A549 (cell line): Measurements from ENCODE around the gene PRKG1. TPM values are rescaled to one million over a fixed set of nuclear protein-coding genes. Genes with fewer than 3 reads are reported as not detected.

ENCODE experiments used
- ATAC-seq, 2 experiments: fragments of 200-7000 bp in 1 of 2; fragments of >200 bp in 1 of 2; cut with Nextera tagmentation in 1 of 2; cut with Tn5 transposase in 1 of 2; 3 replicates each; pipeline versions ENCODE4 v1.8.0 to v1.9.1; 2018 to 2020; ENCODE audit warnings: mild to moderate bottlenecking in 1 of 2, moderate library complexity in 1 of 2
- CTCF ChIA-PET: fragments of 300-600 bp; sonication (Branson Sonifier 250); formaldehyde crosslinking; extraction: SDS; loops from one replicate; lab custom pipeline; 2021; ENCODE audit warnings: antibody characterized with exemption, inconsistent platforms; lab: Yijun Ruan, JAX
- POLR2A ChIA-PET: fragments of 350-600 bp; formaldehyde crosslinking; extraction: SDS; loops from one replicate; lab custom pipeline; 2021; ENCODE audit warnings: antibody characterized with exemption, inconsistent platforms; lab: Yijun Ruan, JAX
- DNase-seq, 2 experiments: peaks; one replicate each; pipeline versions ENCODE4 v3.0.0 to v3.0.0-alpha.2; 2011 to 2016; ENCODE audit warnings: low read depth in 1 of 2, low spot score in 1 of 2
- FAIRE-seq: peaks from 2 replicates; lab custom pipeline; 2011; peaks lifted over from hg19 to GRCh38; lab: Jason Lieb, UNC
- H3K27ac ChIP-seq, 2 experiments: fragments of >200 bp; sonication (Bioruptor Twin); formaldehyde crosslinking; 3 replicates each; pipeline ENCODE4 v1.5.1; 2016 to 2017
- H3K4me1 ChIP-seq: fragments of >200 bp; sonication (Bioruptor Twin); formaldehyde crosslinking; 3 replicates; pipeline ENCODE4 v1.6.1; 2016
- H3K4me2 ChIP-seq: fragments of >200 bp; sonication (Bioruptor Twin); formaldehyde crosslinking; 3 replicates; pipeline ENCODE4 v1.6.1; 2016
- H3K4me3 ChIP-seq: fragments of >200 bp; sonication (Bioruptor Twin); formaldehyde crosslinking; 3 replicates; pipeline ENCODE4 v1.5.1; 2016
- H3K9me3 ChIP-seq: fragments of >200 bp; sonication (Bioruptor Twin); formaldehyde crosslinking; 3 replicates; pipeline ENCODE4 v1.6.1; 2016
- BHLHE40 ChIP-seq: IDR thresholded peaks from 2 replicates; pipeline ENCODE4 v1.6.1; 2012; ENCODE audit warnings: low read depth, low read length, inconsistent platforms
- CBX8 ChIP-seq: fragments of 200-600 bp; sonication (generic); IDR thresholded peaks from 2 replicates; pipeline ENCODE4 v1.6.1; 2016
- EHMT2 ChIP-seq: fragments of 200-600 bp; sonication (generic); IDR thresholded peaks from 2 replicates; pipeline ENCODE4 v1.6.1; 2016; ENCODE audit warnings: antibody characterized with exemption, low read depth, mild to moderate bottlenecking, moderate library complexity
- EP300 ChIP-seq, 2 experiments: fragments of >200 bp; sonication (Bioruptor Twin); formaldehyde crosslinking; IDR thresholded peaks; 2 replicates in 1 of 2; 3 replicates in 1 of 2; pipeline ENCODE4 v1.6.1; 2016 to 2017
- HDAC2 ChIP-seq: fragments of 200-600 bp; sonication (generic); IDR thresholded peaks from 2 replicates; pipeline ENCODE4 v1.6.1; 2016
- HEYL ChIP-seq: fragments of 250-450 bp; sonication (Bioruptor Pico); IDR thresholded peaks from 2 replicates; pipeline ENCODE4 v1.8.0; 2021; ENCODE audit warnings: mild to moderate bottlenecking, moderate library complexity
- HOXB5 ChIP-seq: fragments of 250-450 bp; sonication (Bioruptor Pico); IDR thresholded peaks from 2 replicates; pipeline ENCODE4 v1.5.0; 2020; ENCODE audit warnings: mild to moderate bottlenecking, moderate library complexity
- KDM1A ChIP-seq: fragments of 200-600 bp; sonication (generic); IDR thresholded peaks from 2 replicates; pipeline ENCODE4 v1.6.1; 2016; ENCODE audit warnings: low read depth, mild to moderate bottlenecking
- MAFK ChIP-seq: fragments of 450-650 bp; IDR thresholded peaks from 2 replicates; pipeline ENCODE4 v1.6.1; 2014; ENCODE audit not compliant: partially characterized antibody
- MYC ChIP-seq: IDR thresholded peaks from 2 replicates; pipeline ENCODE4 v1.6.1; 2012; ENCODE audit warnings: mild to moderate bottlenecking, inconsistent platforms, low read length, improper control_type of control experiment, borderline replicate concordance
- NPAS2 ChIP-seq: fragments of 250-450 bp; sonication (Bioruptor Pico); IDR thresholded peaks from 2 replicates; pipeline ENCODE4 v1.8.0; 2022; ENCODE audit warnings: mild to moderate bottlenecking, moderate library complexity, borderline replicate concordance
- POLR2AphosphoS2 ChIP-seq: conservative IDR thresholded peaks from 2 replicates; pipeline ENCODE4 v1.6.1; 2012; ENCODE audit warnings: low read length, improper control_type of control experiment, inconsistent platforms
- RAD21 ChIP-seq, 2 experiments: fragments of >200 bp in 1 of 2; sonication (Bioruptor Twin) in 1 of 2; formaldehyde crosslinking in 1 of 2; IDR thresholded peaks in 1 of 2; conservative IDR thresholded peaks in 1 of 2; 2 replicates in 1 of 2; 3 replicates in 1 of 2; pipeline ENCODE4 v1.6.1; 2012 to 2018; ENCODE audit warnings: inconsistent platforms in 1 of 2
- SREBF2 ChIP-seq: fragments of 450-650 bp; IDR thresholded peaks from 2 replicates; pipeline ENCODE4 v1.6.1; 2014; ENCODE audit warnings: mild to moderate bottlenecking, moderate library complexity
- TP53 ChIP-seq: fragments of 250-450 bp; sonication (Bioruptor Pico); IDR thresholded peaks from 2 replicates; pipeline ENCODE4 v1.5.0; 2021; ENCODE audit warnings: mild to moderate bottlenecking, moderate library complexity
- ZC3H11A ChIP-seq: fragments of 450-650 bp; IDR thresholded peaks from 2 replicates; pipeline ENCODE4 v1.6.1; 2014; ENCODE audit warnings: antibody characterized with exemption, mild to moderate bottlenecking
- ZSCAN20 ChIP-seq: fragments of 250-450 bp; sonication (Bioruptor Pico); IDR thresholded peaks from 2 replicates; pipeline ENCODE4 v1.8.0; 2022; ENCODE audit warnings: mild to moderate bottlenecking, moderate library complexity
- whole genome bisulfite sequencing: methylation state at CpG from one replicate; pipeline ENCODE4 v1.1.6; 2017; ENCODE audit errors: missing lambda C conversion rate; 5-methylcytosine and 5-hydroxymethylcytosine counted together
- polyA plus RNA-seq, 4 experiments: library from polyadenylated mRNA; depleted of rRNA in 3 of 4; stranded (reverse); fragments of >200 nt; fragmentation: RNase III in 1 of 4; extraction: RNeasy Plus Mini Kit Qiagen cat#74134 plus additional on column Dnase treatment in 1 of 4; gene quantifications; 2 replicates in 3 of 4; 3 replicates in 1 of 4; pipeline ENCODE4 v1.2.3, GENCODE V29; 2011 to 2017
- TF ChIP-seq, protein P1 (sequence below): fragments of 150-350 bp; IDR thresholded peaks from 2 replicates; pipeline ENCODE4 v1.6.1; 2014; ENCODE audit warnings: low read depth, mild to moderate bottlenecking, low read length
- TF ChIP-seq, protein P2 (sequence below): fragments of >200 bp; sonication (Bioruptor Twin); formaldehyde crosslinking; IDR thresholded peaks from 2 replicates; pipeline ENCODE4 v1.6.1; 2016
- TF ChIP-seq, protein P3 (sequence below): IDR thresholded peaks from 2 replicates; pipeline ENCODE4 v1.6.1; 2012
- TF ChIP-seq, protein P4 (sequence below): fragments of 200-600 bp; sonication (generic); IDR thresholded peaks from 2 replicates; pipeline ENCODE4 v1.6.1; 2016; ENCODE audit warnings: antibody characterized with exemption, mild to moderate bottlenecking, moderate library complexity
- TF ChIP-seq, protein P5 (sequence below): IDR thresholded peaks from 2 replicates; pipeline ENCODE4 v1.6.1; 2012; ENCODE audit warnings: low read depth, borderline replicate concordance

PRKG1 gene
- polyA plus RNA-seq, 2 of the 4 experiments (the other 2 are of a cell fraction) = not detected

DNA sequence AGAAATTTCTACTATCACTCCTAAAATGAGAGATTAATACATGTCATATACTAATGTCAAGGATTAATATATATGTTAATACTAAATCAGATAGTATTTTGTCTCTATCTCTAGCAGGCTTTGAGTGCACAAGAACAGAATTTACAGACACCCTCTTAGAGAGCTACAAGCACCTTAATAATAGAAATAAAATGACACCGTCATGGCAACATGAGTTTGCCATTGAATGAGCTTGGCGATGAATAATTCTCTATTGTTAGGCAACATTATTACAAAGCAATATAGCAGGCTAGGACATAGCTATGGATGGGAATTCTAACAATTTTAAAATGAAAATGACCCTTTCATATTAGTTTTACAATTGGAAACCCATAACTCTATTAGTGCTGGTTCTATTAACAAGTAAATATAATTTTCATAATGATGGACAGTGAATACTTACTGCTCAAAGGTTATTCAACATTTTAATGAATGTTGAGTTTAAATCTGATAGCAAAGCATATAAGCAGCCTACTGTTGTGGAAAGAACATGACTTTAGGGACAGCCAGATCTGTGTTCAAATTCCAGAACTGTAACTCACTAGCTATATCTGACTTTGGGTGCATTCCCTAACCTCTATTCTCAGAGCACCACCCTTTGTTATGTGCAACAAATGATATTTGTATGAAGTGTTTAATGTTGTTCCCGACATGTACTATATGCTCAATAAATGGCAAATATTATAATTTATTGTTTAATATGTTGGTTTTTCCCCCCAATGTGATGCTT lies 1055.3 kb downstream of the PRKG1 start:
- FAIRE-seq = no peak
- Histone ChIP-seq H3K4me1 (no peaks in the 10 kb centered on the region), H3K27ac (no peak overlapping the region), H3K4me2 (no peak overlapping the region)
- 70% methylated on average over 3 of the region's 3 CpGs for WGBS
- no peak for TF ChIP-seq SREBF2
- no peak for TF ChIP-seq RAD21 (conservative IDR thresholded peaks at IDR 0.05 in 1 of 2, IDR thresholded peaks at IDR 0.05 in 1 of 2)
- TF ChIP-seq HOXB5 = no peak
- no peak for TF ChIP-seq ZC3H11A
- no peak for TF ChIP-seq TP53 (CRISPR knock-in tag)
- TF ChIP-seq CBX8 = no peak
- TF ChIP-seq, protein P1, sequence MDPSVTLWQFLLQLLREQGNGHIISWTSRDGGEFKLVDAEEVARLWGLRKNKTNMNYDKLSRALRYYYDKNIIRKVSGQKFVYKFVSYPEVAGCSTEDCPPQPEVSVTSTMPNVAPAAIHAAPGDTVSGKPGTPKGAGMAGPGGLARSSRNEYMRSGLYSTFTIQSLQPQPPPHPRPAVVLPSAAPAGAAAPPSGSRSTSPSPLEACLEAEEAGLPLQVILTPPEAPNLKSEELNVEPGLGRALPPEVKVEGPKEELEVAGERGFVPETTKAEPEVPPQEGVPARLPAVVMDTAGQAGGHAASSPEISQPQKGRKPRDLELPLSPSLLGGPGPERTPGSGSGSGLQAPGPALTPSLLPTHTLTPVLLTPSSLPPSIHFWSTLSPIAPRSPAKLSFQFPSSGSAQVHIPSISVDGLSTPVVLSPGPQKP = no peak
- TF ChIP-seq MAFK = no peak
- TF ChIP-seq, all 56 proteins: peak for 0
- H3K4me3 ChIP-seq = no peak overlapping the region
- POLR2A ChIA-PET = no interaction called here
- DNase-seq (no peak), ATAC-seq (no peak)
- CTCF ChIA-PET = no interaction called here
- H3K9me3 ChIP-seq = no peaks in the 10 kb centered on the region

DNA sequence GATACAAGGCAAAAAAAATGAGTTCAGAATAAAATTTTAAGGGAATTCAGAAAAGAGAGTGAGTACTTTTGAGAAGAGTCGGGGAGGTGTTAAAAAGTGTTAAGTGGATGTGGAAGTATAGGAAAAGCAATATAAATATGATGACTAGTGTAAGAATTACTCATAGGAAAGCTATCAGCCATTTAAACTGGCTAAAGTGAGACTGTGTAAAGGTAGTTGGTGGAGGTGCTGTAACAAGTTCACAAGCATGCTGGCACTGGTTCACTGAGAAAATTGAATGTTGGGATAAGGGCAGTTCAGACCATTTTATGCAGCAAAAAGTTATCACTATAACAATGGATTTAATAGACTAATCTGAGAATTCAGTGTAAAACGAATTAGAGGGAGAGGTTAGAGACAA lies 1060.8 kb downstream of the PRKG1 start:
- no peaks in the 10 kb centered on the region for H3K4me1 ChIP-seq
- CTCF ChIA-PET = no interaction called here
- FAIRE-seq (no peak), DNase-seq (no peak), ATAC-seq (no peak)
- 7% methylated on average over 2 of the region's 2 CpGs for WGBS
- H3K9me3 ChIP-seq = no peaks in the 10 kb centered on the region
- H3K4me3 ChIP-seq = no peak overlapping the region
- no peak overlapping the region for H3K27ac ChIP-seq
- TF ChIP-seq BHLHE40 = no peak
- TF ChIP-seq TP53 (CRISPR knock-in tag) = no peak
- TF ChIP-seq KDM1A = no peak
- TF ChIP-seq, protein P2, sequence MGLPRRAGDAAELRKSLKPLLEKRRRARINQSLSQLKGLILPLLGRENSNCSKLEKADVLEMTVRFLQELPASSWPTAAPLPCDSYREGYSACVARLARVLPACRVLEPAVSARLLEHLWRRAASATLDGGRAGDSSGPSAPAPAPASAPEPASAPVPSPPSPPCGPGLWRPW = no peak
- no peak for TF ChIP-seq MYC
- TF ChIP-seq, protein P1 = no peak
- TF ChIP-seq, protein P3, sequence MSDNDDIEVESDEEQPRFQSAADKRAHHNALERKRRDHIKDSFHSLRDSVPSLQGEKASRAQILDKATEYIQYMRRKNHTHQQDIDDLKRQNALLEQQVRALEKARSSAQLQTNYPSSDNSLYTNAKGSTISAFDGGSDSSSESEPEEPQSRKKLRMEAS = no peak
- no peak overlapping the region for H3K4me2 ChIP-seq
- POLR2A ChIA-PET = no interaction called here

DNA sequence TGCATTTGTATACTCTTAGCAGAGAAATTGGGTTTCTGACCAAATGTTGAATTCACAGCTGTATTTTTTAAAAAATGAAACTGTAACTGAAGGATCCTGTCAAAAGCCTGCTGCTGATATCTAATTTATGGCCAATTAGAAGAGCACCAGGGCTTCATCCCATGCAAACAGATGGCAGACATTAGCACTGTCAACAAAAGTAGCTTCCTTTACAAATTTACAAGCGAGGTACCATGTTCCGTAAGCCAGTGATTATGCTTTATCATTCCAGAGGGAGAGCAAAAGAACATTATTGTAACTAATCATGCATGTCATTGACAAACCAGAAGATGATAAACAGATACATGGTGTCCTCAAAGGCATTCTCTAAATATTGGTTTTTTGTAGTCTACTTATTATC lies 1062.6 kb downstream of the PRKG1 start:
- FAIRE-seq = no peak
- ATAC-seq = no peak
- CTCF ChIA-PET = no interaction called here

DNA sequence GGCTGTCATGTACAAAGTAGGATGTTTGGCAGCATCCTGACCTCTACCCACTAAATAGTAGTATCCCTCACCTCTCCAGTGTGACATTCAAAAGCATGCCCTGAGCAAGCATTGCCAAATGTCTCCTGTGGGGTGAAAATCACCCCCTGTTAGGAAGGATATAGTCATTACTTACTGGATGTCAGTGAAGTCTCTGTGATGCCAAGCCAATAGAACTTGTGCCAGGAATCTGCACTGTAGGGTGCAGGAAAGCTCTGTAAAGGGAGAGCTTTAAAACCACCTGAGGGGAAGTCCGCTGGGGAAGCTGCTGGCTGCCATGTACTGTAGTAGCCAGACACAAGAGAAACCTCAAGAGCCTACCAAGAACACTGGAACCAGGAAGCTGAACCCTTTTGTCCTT lies 1069.1 kb downstream of the PRKG1 start:
- ATAC-seq = no peak
- no peaks in the 10 kb centered on the region; the same call in 2 of the 3 replicates for H3K4me1 ChIP-seq
- POLR2A ChIA-PET = no interaction called here
- H3K9me3 ChIP-seq = no peaks in the 10 kb centered on the region
- CTCF ChIA-PET = interaction anchor here (0.6 kb wide), 1 partner anchor 52 kb away, joined by 3 read pairs; no protein-coding TSS in a partner anchor
- no peak for FAIRE-seq
- H3K27ac ChIP-seq = no peak overlapping the region
- no peak overlapping the region for H3K4me3 ChIP-seq
- H3K4me2 ChIP-seq = no peak overlapping the region
- DNase-seq = no peak
- WGBS = 38% methylated on average over 1 of the region's 1 CpG
- no peak for TF ChIP-seq NPAS2 (CRISPR knock-in tag)
- no peak for TF ChIP-seq EP300 (IDR thresholded peaks at IDR 0.05)
- no peak for TF ChIP-seq EHMT2
- no peak for TF ChIP-seq ZSCAN20
- TF ChIP-seq, protein P4, sequence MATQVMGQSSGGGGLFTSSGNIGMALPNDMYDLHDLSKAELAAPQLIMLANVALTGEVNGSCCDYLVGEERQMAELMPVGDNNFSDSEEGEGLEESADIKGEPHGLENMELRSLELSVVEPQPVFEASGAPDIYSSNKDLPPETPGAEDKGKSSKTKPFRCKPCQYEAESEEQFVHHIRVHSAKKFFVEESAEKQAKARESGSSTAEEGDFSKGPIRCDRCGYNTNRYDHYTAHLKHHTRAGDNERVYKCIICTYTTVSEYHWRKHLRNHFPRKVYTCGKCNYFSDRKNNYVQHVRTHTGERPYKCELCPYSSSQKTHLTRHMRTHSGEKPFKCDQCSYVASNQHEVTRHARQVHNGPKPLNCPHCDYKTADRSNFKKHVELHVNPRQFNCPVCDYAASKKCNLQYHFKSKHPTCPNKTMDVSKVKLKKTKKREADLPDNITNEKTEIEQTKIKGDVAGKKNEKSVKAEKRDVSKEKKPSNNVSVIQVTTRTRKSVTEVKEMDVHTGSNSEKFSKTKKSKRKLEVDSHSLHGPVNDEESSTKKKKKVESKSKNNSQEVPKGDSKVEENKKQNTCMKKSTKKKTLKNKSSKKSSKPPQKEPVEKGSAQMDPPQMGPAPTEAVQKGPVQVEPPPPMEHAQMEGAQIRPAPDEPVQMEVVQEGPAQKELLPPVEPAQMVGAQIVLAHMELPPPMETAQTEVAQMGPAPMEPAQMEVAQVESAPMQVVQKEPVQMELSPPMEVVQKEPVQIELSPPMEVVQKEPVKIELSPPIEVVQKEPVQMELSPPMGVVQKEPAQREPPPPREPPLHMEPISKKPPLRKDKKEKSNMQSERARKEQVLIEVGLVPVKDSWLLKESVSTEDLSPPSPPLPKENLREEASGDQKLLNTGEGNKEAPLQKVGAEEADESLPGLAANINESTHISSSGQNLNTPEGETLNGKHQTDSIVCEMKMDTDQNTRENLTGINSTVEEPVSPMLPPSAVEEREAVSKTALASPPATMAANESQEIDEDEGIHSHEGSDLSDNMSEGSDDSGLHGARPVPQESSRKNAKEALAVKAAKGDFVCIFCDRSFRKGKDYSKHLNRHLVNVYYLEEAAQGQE = no peak
- TF ChIP-seq, protein P3 = no peak
- no peak for TF ChIP-seq RAD21 (conservative IDR thresholded peaks at IDR 0.05 in 1 of 2, IDR thresholded peaks at IDR 0.05 in 1 of 2)
- no peak for TF ChIP-seq HOXB5
- TF ChIP-seq POLR2AphosphoS2 = no peak
- no peak for TF ChIP-seq HDAC2
- TF ChIP-seq KDM1A = no peak

More for the DNA sequence above, 1062.6 kb downstream of the PRKG1 start:
- DNase-seq = no peak
- POLR2A ChIA-PET = no interaction called here
- Histone ChIP-seq H3K9me3 (no peaks in the 10 kb centered on the region), H3K4me1 (no peaks in the 10 kb centered on the region), H3K4me3 (no peak overlapping the region), H3K4me2 (no peak overlapping the region), H3K27ac (no peak overlapping the region)
- TF ChIP-seq, protein P5, sequence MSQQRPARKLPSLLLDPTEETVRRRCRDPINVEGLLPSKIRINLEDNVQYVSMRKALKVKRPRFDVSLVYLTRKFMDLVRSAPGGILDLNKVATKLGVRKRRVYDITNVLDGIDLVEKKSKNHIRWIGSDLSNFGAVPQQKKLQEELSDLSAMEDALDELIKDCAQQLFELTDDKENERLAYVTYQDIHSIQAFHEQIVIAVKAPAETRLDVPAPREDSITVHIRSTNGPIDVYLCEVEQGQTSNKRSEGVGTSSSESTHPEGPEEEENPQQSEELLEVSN = no peak
- TF ChIP-seq HEYL = no peak
- WGBS = 59% methylated on average over 2 of the region's 2 CpGs
